Measurements from ENCODE around the gene NFRKB. TPM values are rescaled to one million over a fixed set of nuclear protein-coding genes. Genes with fewer than 3 reads are reported as not detected.

Gene NFRKB
- total and polyA plus RNA-seq, 4 donors, result 8.1 to 31.9 (median 17.5) TPM

DNA sequence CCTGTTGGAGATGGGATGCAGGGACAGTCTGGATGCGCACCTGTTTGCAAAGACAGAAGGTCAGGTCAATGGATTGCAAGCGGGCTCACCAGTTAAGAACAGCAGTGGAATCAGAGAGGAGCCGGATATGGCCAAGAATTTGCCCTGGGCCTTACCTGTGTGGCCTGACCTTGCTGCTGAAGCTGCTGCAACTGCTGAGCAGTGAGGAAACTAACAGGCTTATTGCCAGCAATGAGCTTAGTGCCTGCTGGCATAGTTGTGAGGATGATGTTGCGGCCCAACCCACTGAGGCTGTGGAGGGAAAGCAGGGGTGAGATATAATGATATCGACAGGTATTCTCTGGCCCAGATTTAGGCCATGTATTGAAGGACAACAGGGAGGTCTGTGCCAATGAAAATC is 30.6 kb downstream of the NFRKB start:
- 95% methylated on average over 5 of the region's 5 CpGs for WGBS, 2 donors
- H3K9me3 ChIP-seq (ENCODE audit: control insufficient read depth in 4 of 4, insufficient read depth in 3 of 4, low read length in 3 of 4), result peaks cover 0 to 2% (median 0%) of the 10 kb centered on the region in 4 donors
- no peak for TF ChIP-seq CTCF (IDR thresholded peaks at IDR 0.05; ENCODE audit: control extremely low read depth, extremely low read depth)

DNA sequence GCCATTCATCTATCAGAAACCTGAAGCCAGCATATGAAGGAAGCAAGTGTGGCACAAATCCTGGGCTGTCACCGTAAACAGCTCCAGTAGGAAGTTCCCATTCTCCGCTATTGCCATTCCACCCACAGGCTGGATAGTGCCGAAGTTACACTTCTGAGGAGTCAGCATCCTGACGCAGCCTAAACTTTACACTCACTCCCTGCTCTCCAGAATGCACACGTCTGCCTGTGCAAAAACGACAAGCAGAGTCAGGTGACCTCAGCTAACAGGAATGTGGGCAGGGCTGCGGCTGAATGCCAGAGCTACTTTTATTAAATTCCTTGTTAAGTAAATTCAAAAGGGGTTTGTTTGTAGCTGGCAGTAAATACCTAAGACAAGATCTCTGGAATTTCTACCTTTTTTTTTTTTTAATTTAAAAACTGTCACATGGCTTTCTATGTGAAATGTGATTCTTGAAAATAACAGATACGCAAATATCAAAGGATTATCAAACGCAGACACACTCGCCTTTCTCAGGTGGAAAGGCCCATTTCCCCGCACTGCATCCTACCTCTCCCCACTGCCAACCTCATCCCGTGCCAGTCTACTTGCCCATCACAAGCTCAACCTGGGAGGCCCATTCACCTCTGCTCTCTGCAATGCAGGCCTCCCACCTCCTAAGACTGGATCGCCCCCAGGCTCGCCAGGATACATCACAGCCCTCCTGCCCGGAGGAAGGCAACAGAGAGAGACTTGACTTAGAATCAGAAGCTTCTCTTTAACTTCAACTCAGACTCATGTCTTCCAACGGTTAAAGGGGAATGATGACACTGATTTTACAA is 33.5 kb downstream of the NFRKB start:
- Histone ChIP-seq H3K9me3 (ENCODE audit: control insufficient read depth in 4 of 4, insufficient read depth in 3 of 4, low read length in 3 of 4) (peaks cover 0 to 2% (median 0%) of the 10 kb centered on the region in 4 donors), H3K4me1 (ENCODE audit: control insufficient read depth in 5 of 5, insufficient read depth in 5 of 5, low read length in 5 of 5) (peaks cover 0 to 5% (median 0%) of the 10 kb centered on the region in 5 donors), H3K4me3 (no peak overlapping the region), H3K27me3 (ENCODE audit: control insufficient read depth in 3 of 3, insufficient read depth in 3 of 3, low read length in 2 of 3) (no peaks in the 10 kb centered on the region), H3K27ac (ENCODE audit: low read depth in 1 of 2, low read length in 1 of 2) (peak overlapping the region; percentile 1 to 95), H3K36me3 (ENCODE audit: control insufficient read depth in 4 of 4, insufficient read depth in 4 of 4, low read length in 4 of 4) (peaks cover 14 to 37% (median 29%) of the 10 kb centered on the region in 4 donors), H3K9ac (ENCODE audit: insufficient read depth in 1 of 2, low read length in 2 of 2) (peak overlapping the region in 1 of 2 donors; percentile 47)
- WGBS, 2 donors, result 61 to 82% methylated on average over 16 of the region's 16 CpGs
- peak; percentile 90 for ATAC-seq (ENCODE audit: insufficient read depth, low FRiP score)
- TF ChIP-seq CTCF (IDR thresholded peaks at IDR 0.05; ENCODE audit: control extremely low read depth, extremely low read depth), result no peak
- peak; percentile 73 to 86 (median 85) for DNase-seq

More for the DNA sequence above, 30.6 kb downstream of the NFRKB start:
- Histone ChIP-seq H3K4me3 (no peak overlapping the region), H3K9ac (ENCODE audit: insufficient read depth in 1 of 2, low read length in 2 of 2) (no peak overlapping the region), H3K36me3 (ENCODE audit: control insufficient read depth in 4 of 4, insufficient read depth in 4 of 4, low read length in 4 of 4) (peaks cover 19 to 58% (median 41%) of the 10 kb centered on the region in 4 donors), H3K27ac (ENCODE audit: low read depth in 1 of 2, low read length in 1 of 2) (no peak overlapping the region), H3K27me3 (ENCODE audit: control insufficient read depth in 3 of 3, insufficient read depth in 3 of 3, low read length in 2 of 3) (no peaks in the 10 kb centered on the region), H3K4me1 (ENCODE audit: control insufficient read depth in 5 of 5, insufficient read depth in 5 of 5, low read length in 5 of 5) (peaks cover 0 to 5% (median 0%) of the 10 kb centered on the region in 5 donors)
- DNase-seq (no peak), ATAC-seq (ENCODE audit: insufficient read depth, low FRiP score) (no peak)

GRCh38 chr11:129856036-129856435 is 39.3 kb downstream of the NFRKB start:
- no peak overlapping the region for H3K9ac ChIP-seq (ENCODE audit: insufficient read depth in 1 of 2, low read length in 2 of 2)
- no peak overlapping the region for H3K27ac ChIP-seq (ENCODE audit: low read depth in 1 of 2, low read length in 1 of 2)
- no peak for TF ChIP-seq CTCF (IDR thresholded peaks at IDR 0.05; ENCODE audit: control extremely low read depth, extremely low read depth)
- no peaks in the 10 kb centered on the region for H3K27me3 ChIP-seq (ENCODE audit: control insufficient read depth in 3 of 3, insufficient read depth in 3 of 3, low read length in 2 of 3)
- 91 to 92% methylated on average over 8 of the region's 8 CpGs for WGBS, 2 donors
- no peak overlapping the region for H3K4me3 ChIP-seq
- ATAC-seq (ENCODE audit: insufficient read depth, low FRiP score), result no peak
- H3K36me3 ChIP-seq (ENCODE audit: control insufficient read depth in 4 of 4, insufficient read depth in 4 of 4, low read length in 4 of 4), result peaks cover 0 to 11% (median 6%) of the 10 kb centered on the region in 4 donors
- DNase-seq, result no peak
- peaks cover 0 to 14% (median 9%) of the 10 kb centered on the region in 5 donors for H3K4me1 ChIP-seq (ENCODE audit: control insufficient read depth in 5 of 5, insufficient read depth in 5 of 5, low read length in 5 of 5)
- peaks cover 0 to 1% (median 0%) of the 10 kb centered on the region in 4 donors for H3K9me3 ChIP-seq (ENCODE audit: control insufficient read depth in 4 of 4, insufficient read depth in 3 of 4, low read length in 3 of 4)
